Islet of Langerhans (tissue), 1 donor: ENCODE data around the gene SLC5A4.
"Not testable (repeated sequence)": the region's sequence is repeated elsewhere in the genome, so short reads cannot be mapped to it uniquely, and the experiment has no call there.

Experiments
- FAIRE-seq: peaks from one replicate; lab custom pipeline; 2011; peaks lifted over from hg19 to GRCh38; lab: Jason Lieb, UNC

The SLC5A4 gene

DNA sequence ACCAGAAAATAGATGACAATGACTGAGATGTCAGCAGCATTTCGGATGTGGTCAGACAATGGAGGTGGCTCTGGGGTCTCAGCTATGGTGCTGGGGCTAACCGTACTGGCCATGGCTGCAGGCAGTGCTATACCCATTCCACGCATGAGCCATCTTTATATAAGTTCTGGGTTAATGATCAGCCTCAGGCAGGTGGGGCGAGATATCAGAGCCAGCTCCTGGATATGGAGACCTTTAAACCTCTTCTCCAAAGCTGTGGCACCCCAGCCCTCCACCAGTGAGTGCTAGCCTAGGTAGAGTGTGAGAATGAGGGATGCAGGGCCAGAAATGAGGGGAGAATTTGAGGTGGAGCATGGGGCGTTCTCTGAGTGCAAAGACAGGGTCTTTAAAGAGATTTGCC, at the start of gene SLC5A4:
TSS of gene SLC5A4 (minus strand) at position 131 of the 400 bp plus-strand sequence. CDS start at position 113, 18 bp downstream.
- FAIRE-seq, result no peak

- FAIRE-seq, result not testable (repeated sequence)
Measured at GRCh38 chr22:32293921-32294320, 38.8 kb upstream of the SLC5A4 start.

DNA sequence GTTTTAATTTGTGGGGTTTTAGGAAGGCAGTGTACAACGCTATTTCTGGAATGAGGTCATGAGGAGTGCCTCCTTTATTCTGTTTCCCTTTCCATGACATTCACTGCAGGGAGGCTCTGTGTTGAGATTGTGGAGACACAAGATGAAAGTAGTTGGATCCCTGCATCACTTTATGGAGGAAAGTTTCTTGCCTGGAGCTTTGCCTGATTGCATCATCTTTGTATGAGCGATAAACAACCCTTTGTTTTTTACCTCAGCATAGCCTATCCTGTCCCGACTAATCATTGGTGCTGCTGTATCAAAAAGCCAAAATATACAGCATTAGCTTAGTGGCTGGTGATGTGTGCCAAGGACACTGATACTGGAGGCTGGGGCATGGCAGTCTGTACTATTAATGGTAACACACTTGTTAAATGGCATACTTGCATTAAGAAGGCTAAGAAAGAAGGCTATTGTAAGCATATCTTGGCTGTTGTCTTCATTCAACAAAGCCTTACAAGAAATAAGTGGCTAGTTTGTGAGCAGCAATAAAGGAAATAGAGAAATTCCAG, 31.2 kb upstream of the SLC5A4 start:
- no peak for FAIRE-seq

DNA sequence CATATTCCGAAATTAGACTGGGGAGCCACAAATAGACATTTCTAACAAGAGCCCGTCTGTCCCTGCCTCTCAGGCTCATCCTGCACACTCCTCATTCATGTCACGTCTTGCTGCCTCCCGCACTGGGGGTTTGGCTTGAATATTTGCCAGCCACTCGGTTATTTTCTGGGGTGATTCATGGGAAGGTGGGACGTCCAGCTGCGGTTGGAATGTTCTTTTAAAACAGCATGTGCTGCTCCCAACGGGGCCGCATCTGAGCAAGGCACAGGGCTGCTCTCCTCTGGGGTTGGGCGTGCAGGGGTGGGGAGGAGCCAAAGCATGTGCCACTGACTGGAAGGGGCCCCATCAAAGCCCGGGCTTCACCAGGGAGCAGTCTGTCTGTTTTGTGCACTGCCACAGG, 25.9 kb upstream of the SLC5A4 start:
- FAIRE-seq, result no peak

GRCh38 chr22:32275353-32275752, 20.2 kb upstream of the SLC5A4 start:
- not testable (repeated sequence) for FAIRE-seq

GRCh38 chr22:32271389-32271788, 16.2 kb upstream of the SLC5A4 start:
- no peak for FAIRE-seq

DNA sequence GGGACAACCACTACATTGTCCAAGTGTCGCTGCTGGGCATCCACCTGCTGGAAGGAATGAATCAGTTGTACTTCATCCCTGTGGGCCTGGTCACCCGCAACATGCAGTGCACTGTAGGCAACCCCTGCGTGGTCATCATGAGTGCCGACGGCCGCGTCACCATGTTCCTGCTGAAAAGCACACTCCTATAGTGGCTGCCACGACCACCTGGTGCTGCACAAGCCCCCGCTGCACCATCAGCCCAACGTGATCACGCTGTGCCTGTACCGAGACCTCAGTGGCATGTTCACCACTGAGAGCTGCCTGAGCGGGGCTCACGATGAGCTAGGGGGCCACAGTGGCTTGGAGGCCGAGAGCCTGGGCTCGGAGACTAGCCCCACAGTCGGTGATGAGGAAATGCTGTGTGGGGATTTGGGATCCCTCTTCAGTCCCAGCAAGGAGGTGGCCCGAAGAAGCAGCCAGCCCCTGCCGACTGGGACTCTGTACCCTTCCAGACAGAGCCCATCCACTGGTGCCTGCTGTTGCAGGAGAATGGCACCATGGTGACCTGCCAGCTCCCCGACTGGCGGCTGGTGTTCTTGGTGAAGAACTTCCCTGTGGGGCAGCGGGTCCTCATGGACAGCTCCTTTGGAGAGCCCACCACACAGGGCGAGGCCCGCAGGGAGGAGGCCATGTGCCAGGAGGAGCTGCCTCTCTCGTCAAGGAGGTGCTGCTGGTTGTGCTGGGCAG, 15.7 kb upstream of the SLC5A4 start:
- no peak for FAIRE-seq

GRCh38 chr22:32269316-32269715, 14.2 kb upstream of the SLC5A4 start:
- no peak for FAIRE-seq

DNA sequence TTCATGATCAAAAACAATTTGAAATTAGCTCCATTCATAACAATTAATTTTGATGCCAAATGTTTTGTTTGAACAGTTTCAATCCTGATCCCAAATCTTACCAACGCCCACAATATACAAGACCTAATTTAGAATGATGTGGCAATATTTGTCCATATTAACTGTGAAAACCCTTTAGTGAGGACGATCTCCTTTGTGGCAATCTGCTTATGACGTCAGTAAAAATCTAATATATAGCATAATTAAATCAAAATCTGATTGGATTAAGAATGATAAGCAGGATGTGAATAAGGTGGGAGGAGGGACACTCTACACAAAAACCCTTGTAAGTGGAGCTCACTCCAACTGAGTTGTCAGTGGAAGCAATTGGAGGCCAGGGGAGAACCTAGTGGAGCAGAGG, 11.9 kb upstream of the SLC5A4 start:
- FAIRE-seq, result peak; percentile 51

DNA sequence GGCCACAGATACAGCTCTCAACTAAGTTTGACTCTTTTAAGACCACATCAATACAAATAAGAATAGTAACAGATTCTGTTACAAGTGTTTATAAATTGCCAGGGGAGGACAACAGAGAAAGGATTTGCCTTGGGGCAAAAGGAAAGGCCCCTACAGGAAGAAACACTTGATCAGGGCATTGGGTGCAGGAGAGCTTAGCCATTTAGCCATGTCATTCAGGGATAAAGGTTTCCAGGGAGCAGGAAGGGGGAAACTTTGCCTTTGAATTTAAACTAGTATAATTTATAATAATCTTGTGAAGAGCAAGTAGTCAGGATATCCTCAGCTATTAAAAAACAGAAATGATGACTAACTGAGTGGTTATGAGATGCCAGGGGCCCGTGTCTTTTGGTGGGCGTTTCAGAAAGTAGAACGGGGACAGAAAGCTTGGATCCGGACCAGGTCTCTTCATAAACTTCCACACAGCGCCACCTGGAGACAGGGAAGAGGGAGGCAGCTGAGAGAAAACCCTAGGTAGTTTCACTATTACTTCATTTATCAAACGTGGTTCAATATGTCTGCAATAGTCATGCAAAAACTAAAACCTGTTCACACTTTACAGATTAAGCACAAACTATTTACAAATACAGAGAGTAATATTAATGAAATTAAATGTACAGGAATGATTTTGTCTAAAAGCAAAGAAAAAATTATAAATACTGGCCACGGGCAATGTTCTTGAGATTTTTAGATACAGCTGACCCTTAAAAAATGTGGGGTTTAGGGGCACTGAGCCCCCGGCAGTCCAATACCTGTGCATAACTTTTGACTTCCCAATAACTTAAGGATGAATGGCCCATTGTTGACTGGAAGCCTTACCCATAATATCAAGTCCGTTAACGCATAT, 11.0 kb upstream of the SLC5A4 start:
- peak; percentile 96 for FAIRE-seq

DNA sequence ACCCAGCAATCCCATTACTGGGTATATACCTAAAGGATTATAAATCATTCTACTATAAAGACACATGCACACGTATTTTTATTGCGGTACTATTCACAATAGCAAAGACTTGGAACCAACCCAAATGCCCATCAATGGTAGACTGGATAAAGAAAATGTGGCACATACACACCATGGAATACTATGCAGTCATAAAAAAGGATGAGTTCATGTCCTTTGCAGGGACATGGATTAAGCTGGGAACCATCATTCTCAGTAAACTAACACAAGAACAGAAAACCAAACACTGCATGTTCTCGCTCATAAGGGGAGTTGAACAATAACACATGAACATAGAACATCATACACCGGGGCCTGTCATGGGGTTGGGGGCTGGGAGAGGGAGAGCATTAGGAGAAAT, 8.5 kb upstream of the SLC5A4 start:
- FAIRE-seq, result not testable (repeated sequence)

DNA sequence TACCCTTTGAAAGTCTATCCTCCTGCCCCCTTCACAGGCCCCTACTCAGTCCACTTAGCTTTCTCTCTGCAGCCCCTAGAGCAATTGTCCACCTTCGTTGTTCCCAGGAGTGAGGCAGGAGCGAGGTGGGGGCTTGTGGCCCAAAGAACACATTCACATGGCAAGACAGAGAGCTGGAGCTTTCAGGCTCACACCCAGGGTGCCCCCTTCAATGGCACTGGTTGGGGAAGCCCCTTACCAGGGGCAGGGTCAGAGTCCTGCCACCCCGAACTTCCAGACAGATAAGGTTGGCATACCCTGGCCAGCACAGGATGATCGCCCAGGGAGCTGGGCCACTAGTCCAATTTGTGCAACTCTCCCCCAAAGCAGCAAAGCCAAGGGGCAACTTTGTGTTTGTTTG, 6.2 kb upstream of the SLC5A4 start:
- no peak for FAIRE-seq

GRCh38 chr22:32258791-32259190, 3.6 kb upstream of the SLC5A4 start:
- no peak for FAIRE-seq

GRCh38 chr22:32255726-32256125, 579 bp upstream of the SLC5A4 start:
- FAIRE-seq, result no peak

GRCh38 chr22:32249231-32249630, 5.9 kb downstream of the SLC5A4 start:
- FAIRE-seq, result no peak

DNA sequence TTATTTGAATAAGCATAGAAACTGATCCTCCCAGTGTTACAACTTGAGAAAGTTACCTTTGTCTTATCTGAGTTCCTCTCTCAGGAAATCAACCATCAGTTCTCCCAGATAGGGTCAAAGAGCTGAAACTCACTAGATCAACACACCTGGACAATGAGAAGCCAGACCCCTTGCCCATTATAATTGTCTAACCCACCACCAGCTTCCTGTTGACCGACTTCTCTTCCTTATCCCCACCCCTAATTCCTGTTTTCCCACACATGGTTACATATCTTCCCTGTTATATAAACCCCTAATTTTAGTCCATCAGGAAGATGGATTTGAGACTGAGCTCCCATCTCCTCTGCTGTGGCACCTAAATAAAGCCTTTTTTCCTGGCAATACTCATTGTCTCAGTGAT, 6.9 kb downstream of the SLC5A4 start:
- FAIRE-seq, result no peak

DNA sequence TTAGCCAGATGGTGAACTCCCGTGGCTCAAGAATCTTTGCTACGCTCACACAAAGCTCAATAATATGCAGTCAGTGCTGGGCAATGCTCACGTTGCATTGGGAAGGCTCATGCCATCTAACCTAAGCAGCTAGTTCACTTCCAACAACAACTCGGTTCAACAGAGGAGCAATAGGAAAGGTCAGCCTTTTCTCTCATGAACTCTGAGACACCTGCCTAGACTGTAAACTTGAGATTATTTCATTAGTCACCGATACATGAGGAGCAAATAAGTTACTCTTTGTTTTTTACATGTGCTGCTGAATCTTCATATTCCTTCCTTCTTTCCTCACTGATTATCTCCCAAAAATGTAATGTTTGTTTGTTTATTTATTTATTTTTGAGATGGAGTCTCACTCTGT, 9.0 kb downstream of the SLC5A4 start:
- FAIRE-seq, result no peak

- FAIRE-seq, result peak; percentile 71
Measured at GRCh38 chr22:32245042-32245441, 10.1 kb downstream of the SLC5A4 start.

GRCh38 chr22:32244547-32244946, 10.6 kb downstream of the SLC5A4 start:
- no peak for FAIRE-seq

DNA sequence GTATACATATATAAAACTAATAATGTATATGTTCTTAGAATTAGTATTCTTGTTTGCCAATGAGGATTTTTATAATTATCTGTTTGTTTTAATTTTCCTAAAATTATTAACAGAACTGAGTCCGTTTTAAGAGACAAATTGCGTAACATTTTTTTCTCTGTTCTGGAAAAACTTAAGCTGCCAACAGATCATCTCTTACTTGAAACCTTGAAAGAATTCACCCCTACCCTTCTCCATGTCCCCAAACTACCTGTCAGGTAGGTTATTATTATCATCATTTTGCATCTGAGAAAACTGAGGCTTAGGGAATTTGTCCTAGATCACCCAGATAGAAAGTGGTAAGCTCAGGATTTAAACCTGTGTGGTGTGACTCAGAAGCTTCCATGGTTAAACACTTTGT, 14.7 kb downstream of the SLC5A4 start:
- no peak for FAIRE-seq

DNA sequence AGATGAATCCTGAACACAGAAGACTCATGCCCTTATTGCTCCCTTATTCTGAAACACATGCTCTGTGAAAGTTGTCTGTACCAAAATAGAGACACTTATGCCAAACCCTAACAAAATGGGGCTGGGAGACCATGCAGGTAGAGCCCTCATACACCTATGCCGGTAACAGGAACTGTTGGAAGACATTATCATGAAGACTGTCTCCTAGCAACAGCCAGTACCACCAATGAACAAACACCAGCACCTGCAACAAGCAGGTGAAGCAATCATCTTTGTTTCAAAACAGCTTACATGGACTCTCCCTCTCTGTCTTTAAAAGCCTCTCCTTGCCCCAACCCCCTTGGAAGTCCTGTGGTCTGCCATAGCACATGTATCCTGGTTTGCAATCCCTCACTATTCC, 17.2 kb downstream of the SLC5A4 start:
- FAIRE-seq, result peak; percentile 77

- peak; percentile 71 for FAIRE-seq
Measured at GRCh38 chr22:32236970-32237369, 18.2 kb downstream of the SLC5A4 start.

GRCh38 chr22:32233091-32233490, 22.1 kb downstream of the SLC5A4 start:
- peak; percentile 33 for FAIRE-seq
